ENCODE results near the gene GFOD2. TPM values are rescaled to one million over a fixed set of nuclear protein-coding genes. Genes with fewer than 3 reads are reported as not detected.
A peak's percentile ranks its signal among the peaks of the same experiment; 100 is the strongest.

GFOD2 gene
- total and polyA plus RNA-seq, 2 of the 13 experiments (the other 11 are each of a cell fraction or from before 2014, with no cell fraction given) = 11.1 to 17.2 TPM

DNA sequence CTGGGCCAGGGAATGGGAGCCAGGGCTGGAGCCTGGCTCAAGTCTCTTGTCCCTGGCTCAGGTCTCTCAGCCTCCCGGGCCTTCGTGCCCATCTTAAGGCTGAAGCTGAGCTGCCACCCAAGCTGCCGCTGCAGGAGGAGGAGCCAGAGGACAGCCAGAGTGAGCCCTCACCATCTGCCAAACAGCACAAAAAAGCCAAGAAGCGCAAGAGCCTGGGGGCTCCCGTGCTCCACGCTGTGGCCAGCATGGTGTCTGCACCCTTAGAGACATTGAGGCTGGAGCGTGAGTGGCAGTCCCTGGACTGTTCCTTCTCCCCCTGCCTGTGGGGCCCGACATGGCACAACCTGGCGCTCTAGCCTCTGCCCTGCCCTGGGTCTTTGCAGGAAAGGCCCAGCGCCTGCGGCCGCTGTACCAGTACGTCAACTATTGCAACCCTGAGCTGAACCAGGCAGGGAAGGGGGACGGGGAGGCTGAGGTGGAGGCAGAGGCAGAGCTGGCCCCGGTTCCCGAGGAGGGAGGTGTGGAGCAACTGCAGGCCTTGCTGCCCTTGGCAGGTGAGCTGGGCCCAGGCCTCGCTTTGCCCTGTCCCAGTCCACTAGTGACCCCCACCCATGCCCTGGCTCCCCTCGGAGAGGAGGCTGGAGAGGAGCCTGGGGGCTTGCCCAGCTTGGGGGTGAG is 51.2 kb downstream of the GFOD2 start (continued):
- TF ChIP-seq FOXA1 (IDR thresholded peaks at IDR 0.05) (no peak), FOXA1 (CRISPR knock-in tag; IDR thresholded peaks at IDR 0.05) (no peak), NFE2 (CRISPR knock-in tag; IDR thresholded peaks at IDR 0.05) (no peak), MAFK (conservative IDR thresholded peaks at IDR 0.05 in 1 of 2, IDR thresholded peaks at IDR 0.05 in 1 of 2; ENCODE audit: low read length in 2 of 2) (peak in 1 of 2 experiments; percentile 26; a peak in 1 of 4 replicates), EP300 (IDR thresholded peaks at IDR 0.05; ENCODE audit: low read depth in 2 of 2, low read length in 2 of 2) (no peak), EP300 (CRISPR knock-in tag; IDR thresholded peaks at IDR 0.05; ENCODE audit: borderline replicate concordance) (no peak), NFIC (IDR thresholded peaks at IDR 0.05; ENCODE audit: low read length) (no peak), ARID3A (IDR thresholded peaks at IDR 0.05; ENCODE audit: low read depth, low read length) (no peak), KDM6A (CRISPR knock-in tag; IDR thresholded peaks at IDR 0.05; ENCODE audit: low read depth) (no peak; the same call in 1 of the 2 replicates), RNF2 (conservative IDR thresholded peaks at IDR 0.05; ENCODE audit: low read depth) (no peak; the same call in 1 of the 2 replicates), MAFF (IDR thresholded peaks at IDR 0.05; ENCODE audit: low read depth, low read length) (peak; percentile 37; the same call in 1 of the 2 replicates), ZBTB38 (CRISPR knock-in tag; IDR thresholded peaks at IDR 0.05) (peak; percentile 48; the same call in 1 of the 2 replicates), TARDBP (CRISPR knock-in tag; IDR thresholded peaks at IDR 0.05) (peak; percentile 82), POGK (CRISPR knock-in tag; conservative IDR thresholded peaks at IDR 0.05) (peak; percentile 84), FOSL2 (CRISPR knock-in tag; IDR thresholded peaks at IDR 0.05) (0 out of 2 replicates have a peak, but pooled peaks have one; percentile 36), NCOA1 (CRISPR knock-in tag; IDR thresholded peaks at IDR 0.05) (peak; percentile 95), FOXK1 (CRISPR knock-in tag; IDR thresholded peaks at IDR 0.05; ENCODE audit: borderline replicate concordance, low read depth) (0 out of 2 replicates have a peak, but pooled peaks have one; percentile 35), FOXA3 (CRISPR knock-in tag; IDR thresholded peaks at IDR 0.05) (peak; percentile 53; the same call in 1 of the 2 replicates), TP53 (CRISPR knock-in tag; conservative IDR thresholded peaks at IDR 0.05) (no peak), ZNF883 (CRISPR knock-in tag; IDR thresholded peaks at IDR 0.05; ENCODE audit: not compliant biosample characterization) (peak; percentile 31), ZNF577 (CRISPR knock-in tag; IDR thresholded peaks at IDR 0.05; ENCODE audit: borderline replicate concordance, low read depth) (no peak), NFYC (CRISPR knock-in tag; IDR thresholded peaks at IDR 0.05) (0 out of 2 replicates have a peak, but pooled peaks have one; percentile 21), ZNF564 (CRISPR knock-in tag; IDR thresholded peaks at IDR 0.05) (no peak)
- TF ChIP-seq, protein P1, sequence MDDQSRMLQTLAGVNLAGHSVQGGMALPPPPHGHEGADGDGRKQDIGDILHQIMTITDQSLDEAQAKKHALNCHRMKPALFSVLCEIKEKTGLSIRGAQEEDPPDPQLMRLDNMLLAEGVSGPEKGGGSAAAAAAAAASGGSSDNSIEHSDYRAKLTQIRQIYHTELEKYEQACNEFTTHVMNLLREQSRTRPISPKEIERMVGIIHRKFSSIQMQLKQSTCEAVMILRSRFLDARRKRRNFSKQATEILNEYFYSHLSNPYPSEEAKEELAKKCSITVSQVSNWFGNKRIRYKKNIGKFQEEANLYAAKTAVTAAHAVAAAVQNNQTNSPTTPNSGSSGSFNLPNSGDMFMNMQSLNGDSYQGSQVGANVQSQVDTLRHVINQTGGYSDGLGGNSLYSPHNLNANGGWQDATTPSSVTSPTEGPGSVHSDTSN (CRISPR knock-in tag; IDR thresholded peaks at IDR 0.05; ENCODE audit: borderline replicate concordance) = no peak; the same call in 1 of the 2 replicates
